Measurements from ENCODE around the gene CTNNA3. TPM values are rescaled to one million over a fixed set of nuclear protein-coding genes. Genes with fewer than 3 reads are reported as not detected.

CTNNA3 gene
- total RNA-seq, 1 donor from 2014 or later, result not detected

DNA sequence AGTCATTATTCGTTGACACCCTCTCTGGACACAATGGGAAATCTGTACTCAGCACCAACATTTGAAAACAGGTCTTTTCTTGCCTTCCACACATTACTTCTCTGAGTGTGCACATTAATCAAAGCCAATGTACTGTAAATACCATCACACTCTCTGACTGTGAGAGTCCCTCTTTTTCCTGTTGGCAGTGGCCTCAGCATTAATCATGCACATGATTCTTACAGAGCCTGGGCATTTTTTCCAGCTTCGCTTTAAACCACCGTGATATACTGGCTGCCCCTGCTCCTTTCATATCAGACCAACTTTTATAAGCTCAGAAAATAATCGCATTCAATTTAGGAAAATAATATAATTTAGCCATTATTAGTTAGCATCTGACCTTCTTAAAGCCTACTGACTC is 1689.6 kb downstream of the CTNNA3 start:
- H3K27me3 Mint-ChIP-seq (ENCODE audit: low read depth), result no peaks in the 10 kb centered on the region
- H3K4me3 Mint-ChIP-seq (ENCODE audit: low read depth), result no peak overlapping the region
- H3K27ac Mint-ChIP-seq, result no peak overlapping the region
- peaks cover 3% of the 10 kb centered on the region for H3K9me3 Mint-ChIP-seq
- intact Hi-C loops (cut with micrococcal nuclease), result no loop called here
- H3K36me3 Mint-ChIP-seq (ENCODE audit: low read depth), result no peaks in the 10 kb centered on the region
- H3K4me1 Mint-ChIP-seq (ENCODE audit: low read depth), result no peaks in the 10 kb centered on the region
- no peak for DNase-seq (ENCODE audit: low spot score)

DNA sequence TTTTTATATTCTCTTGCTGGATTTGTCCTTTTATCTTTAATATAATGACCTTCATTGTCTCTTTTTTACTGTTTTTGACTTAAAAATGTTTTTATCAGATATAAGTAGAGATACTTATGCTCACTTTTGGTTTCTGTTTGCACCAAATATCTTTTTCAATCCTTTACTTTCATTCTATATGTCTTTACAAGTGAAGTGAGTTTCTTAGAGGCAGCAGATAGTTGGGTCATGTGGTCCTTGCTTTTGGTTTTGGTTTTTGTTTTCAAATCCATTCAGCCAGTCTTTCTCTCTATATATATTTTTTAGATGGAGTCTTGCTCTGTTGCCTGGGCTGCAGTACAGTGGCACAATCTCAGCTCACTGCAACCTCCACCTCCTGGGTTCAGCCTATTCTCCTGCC is 1702.5 kb downstream of the CTNNA3 start:
- Mint-ChIP-seq H3K4me3 (ENCODE audit: low read depth) (no peak overlapping the region), H3K9me3 (peaks cover 29% of the 10 kb centered on the region), H3K27me3 (ENCODE audit: low read depth) (no peaks in the 10 kb centered on the region), H3K4me1 (ENCODE audit: low read depth) (no peaks in the 10 kb centered on the region), H3K36me3 (ENCODE audit: low read depth) (no peaks in the 10 kb centered on the region), H3K27ac (no peak overlapping the region)
- no peak for DNase-seq (ENCODE audit: low spot score)
- intact Hi-C loops (cut with micrococcal nuclease), result no loop called here

DNA sequence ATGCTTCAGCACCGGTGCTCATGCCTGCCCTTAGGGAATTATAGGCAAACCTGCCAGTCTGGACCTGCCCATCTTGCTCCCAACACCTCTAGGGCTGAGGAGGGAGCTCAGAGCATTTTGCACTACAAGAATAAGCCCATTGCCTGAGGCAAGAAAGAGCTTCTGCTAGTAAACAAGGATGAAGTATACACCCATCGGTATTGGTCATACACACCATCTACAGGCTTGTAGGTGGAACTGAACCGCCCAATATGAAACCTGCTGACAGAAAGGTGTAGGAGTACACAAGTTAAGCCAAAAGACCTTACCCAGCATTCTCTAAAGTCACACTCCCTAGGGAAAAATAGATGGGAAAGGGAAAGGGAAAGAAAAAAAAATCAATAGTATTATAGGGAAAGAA is 1727.1 kb downstream of the CTNNA3 start:
- H3K27ac Mint-ChIP-seq, result no peak overlapping the region
- no peaks in the 10 kb centered on the region for H3K27me3 Mint-ChIP-seq (ENCODE audit: low read depth)
- intact Hi-C loops (cut with micrococcal nuclease), result no loop called here

DNA sequence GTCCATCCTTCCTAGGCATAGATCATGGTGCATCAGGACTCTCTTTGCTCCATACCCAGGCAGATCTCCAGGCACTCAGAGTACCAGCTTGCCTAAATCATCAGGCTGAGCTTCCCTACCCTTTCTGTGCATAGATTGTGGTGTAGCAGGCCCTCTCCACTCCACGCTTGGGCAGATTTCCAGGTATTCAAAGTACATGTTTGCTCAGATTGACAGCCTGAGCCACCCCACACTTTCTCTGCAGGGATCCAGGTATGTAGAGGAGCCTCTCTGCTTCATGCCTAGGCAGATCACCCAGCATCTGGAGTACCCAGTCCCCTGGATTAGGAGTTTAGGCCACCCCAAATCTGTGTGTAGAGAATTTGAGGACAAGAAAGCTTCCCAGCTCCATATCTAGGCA is 1727.6 kb downstream of the CTNNA3 start:
- intact Hi-C loops (cut with micrococcal nuclease), result no loop called here
- Mint-ChIP-seq H3K27me3 (ENCODE audit: low read depth) (no peaks in the 10 kb centered on the region), H3K9me3 (peaks cover 19% of the 10 kb centered on the region), H3K36me3 (ENCODE audit: low read depth) (no peaks in the 10 kb centered on the region), H3K4me1 (ENCODE audit: low read depth) (no peaks in the 10 kb centered on the region), H3K27ac (no peak overlapping the region), H3K4me3 (ENCODE audit: low read depth) (no peak overlapping the region)
- no peak for DNase-seq (ENCODE audit: low spot score)

More for the DNA sequence above, 1727.1 kb downstream of the CTNNA3 start:
- peaks cover 21% of the 10 kb centered on the region for H3K9me3 Mint-ChIP-seq
- H3K4me3 Mint-ChIP-seq (ENCODE audit: low read depth), result no peak overlapping the region
- DNase-seq (ENCODE audit: low spot score), result no peak
- no peaks in the 10 kb centered on the region for H3K4me1 Mint-ChIP-seq (ENCODE audit: low read depth)
- no peaks in the 10 kb centered on the region for H3K36me3 Mint-ChIP-seq (ENCODE audit: low read depth)

DNA sequence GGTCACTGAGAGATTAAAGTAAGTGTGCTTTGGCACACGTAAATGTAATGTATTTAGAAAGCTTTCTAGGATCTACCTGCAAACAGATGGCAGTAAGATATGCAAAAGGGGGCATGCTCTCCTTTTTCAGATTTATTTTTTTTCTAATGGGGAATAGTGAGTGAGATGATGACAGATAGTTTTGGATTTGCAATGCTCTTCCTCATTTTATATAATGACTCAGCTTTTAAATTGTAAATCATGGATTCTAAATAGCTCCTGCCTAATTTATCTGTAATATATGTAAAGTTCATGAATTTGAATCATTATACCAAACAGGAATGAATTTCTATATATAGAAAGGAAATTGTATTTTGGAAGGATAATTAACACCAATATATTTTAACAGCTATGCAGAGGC is 1731.8 kb downstream of the CTNNA3 start:
- H3K27me3 Mint-ChIP-seq (ENCODE audit: low read depth), result no peaks in the 10 kb centered on the region
- peaks cover 22% of the 10 kb centered on the region for H3K9me3 Mint-ChIP-seq

DNA sequence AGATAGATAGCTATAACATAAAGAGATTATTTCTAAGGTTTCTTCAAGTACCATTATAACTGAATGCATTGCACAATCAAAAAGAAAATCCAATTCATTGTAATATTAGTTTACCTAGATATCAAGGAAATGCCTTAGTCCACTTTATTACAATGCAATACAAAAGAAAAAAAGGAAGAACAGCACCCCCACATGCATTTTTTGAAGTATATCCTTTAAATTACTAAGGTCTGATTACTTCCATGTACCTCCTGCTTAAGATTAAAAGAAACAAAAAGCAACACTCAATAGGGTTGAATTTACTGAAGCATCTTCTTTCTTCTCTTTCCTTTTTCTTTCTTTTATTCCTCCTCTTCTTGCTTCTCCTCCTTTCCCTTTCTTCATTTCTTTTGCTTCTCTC is 1743.9 kb downstream of the CTNNA3 start:
- Mint-ChIP-seq H3K4me3 (ENCODE audit: low read depth) (no peak overlapping the region), H3K4me1 (ENCODE audit: low read depth) (no peaks in the 10 kb centered on the region), H3K36me3 (ENCODE audit: low read depth) (no peaks in the 10 kb centered on the region), H3K9me3 (peaks cover 19% of the 10 kb centered on the region), H3K27ac (no peak overlapping the region), H3K27me3 (ENCODE audit: low read depth) (no peaks in the 10 kb centered on the region)
- DNase-seq (ENCODE audit: low spot score), result no peak
- intact Hi-C loops (cut with micrococcal nuclease), result no loop called here

More for the DNA sequence above, 1731.8 kb downstream of the CTNNA3 start:
- intact Hi-C loops (cut with micrococcal nuclease), result no loop called here
- Mint-ChIP-seq H3K4me1 (ENCODE audit: low read depth) (no peaks in the 10 kb centered on the region), H3K36me3 (ENCODE audit: low read depth) (no peaks in the 10 kb centered on the region), H3K4me3 (ENCODE audit: low read depth) (no peak overlapping the region), H3K27ac (no peak overlapping the region)
- DNase-seq (ENCODE audit: low spot score), result no peak

DNA sequence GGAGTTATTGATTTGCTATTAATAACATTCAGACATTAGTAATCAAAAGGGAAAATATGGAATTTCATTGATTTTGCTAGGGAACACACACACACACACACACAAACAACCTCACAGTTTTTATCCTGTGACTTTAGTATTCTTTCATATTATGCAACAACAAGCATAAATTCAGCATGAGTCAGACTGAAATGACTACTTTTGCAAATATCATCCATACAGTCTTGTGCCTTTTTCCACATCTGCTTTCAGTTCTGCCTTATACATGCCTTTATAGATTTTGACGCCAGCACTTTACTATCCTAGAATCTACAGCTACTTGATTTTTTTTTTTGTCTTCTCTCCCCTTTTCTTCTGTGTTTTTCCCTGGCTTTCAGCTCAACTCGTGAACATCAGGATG is 1745.9 kb downstream of the CTNNA3 start:
- no peaks in the 10 kb centered on the region for H3K36me3 Mint-ChIP-seq (ENCODE audit: low read depth)
- DNase-seq (ENCODE audit: low spot score), result no peak
- intact Hi-C loops (cut with micrococcal nuclease), result no loop called here
- H3K4me1 Mint-ChIP-seq (ENCODE audit: low read depth), result no peaks in the 10 kb centered on the region
- H3K27me3 Mint-ChIP-seq (ENCODE audit: low read depth), result no peaks in the 10 kb centered on the region
- H3K4me3 Mint-ChIP-seq (ENCODE audit: low read depth), result no peak overlapping the region
- H3K9me3 Mint-ChIP-seq, result peaks cover 8% of the 10 kb centered on the region
- no peak overlapping the region for H3K27ac Mint-ChIP-seq

DNA sequence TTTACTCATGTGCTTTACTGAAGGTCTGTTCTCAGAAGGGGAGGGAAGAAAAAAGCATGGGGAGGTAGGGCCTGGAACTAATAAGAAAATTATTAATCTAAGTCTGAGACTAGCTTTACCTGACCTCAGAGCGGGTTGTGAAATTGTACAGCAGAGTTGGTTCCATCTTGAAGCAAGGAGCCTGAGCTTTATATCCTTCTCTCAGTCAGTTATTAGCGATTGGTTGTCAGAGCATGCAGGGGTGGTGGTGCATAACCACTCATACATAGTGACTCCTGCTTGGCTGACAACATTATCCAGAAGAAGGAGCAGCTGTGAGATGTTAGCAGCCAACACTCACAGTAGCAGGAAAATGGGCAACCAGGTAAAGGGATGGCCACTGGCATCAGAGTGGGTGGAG is 1746.5 kb downstream of the CTNNA3 start:
- no peaks in the 10 kb centered on the region for H3K4me1 Mint-ChIP-seq (ENCODE audit: low read depth)
- no peak overlapping the region for H3K4me3 Mint-ChIP-seq (ENCODE audit: low read depth)
- intact Hi-C loops (cut with micrococcal nuclease), result no loop called here
- no peak overlapping the region for H3K27ac Mint-ChIP-seq
- H3K27me3 Mint-ChIP-seq (ENCODE audit: low read depth), result no peaks in the 10 kb centered on the region
- no peaks in the 10 kb centered on the region for H3K36me3 Mint-ChIP-seq (ENCODE audit: low read depth)
- H3K9me3 Mint-ChIP-seq, result peaks cover 5% of the 10 kb centered on the region
- no peak for DNase-seq (ENCODE audit: low spot score)

DNA sequence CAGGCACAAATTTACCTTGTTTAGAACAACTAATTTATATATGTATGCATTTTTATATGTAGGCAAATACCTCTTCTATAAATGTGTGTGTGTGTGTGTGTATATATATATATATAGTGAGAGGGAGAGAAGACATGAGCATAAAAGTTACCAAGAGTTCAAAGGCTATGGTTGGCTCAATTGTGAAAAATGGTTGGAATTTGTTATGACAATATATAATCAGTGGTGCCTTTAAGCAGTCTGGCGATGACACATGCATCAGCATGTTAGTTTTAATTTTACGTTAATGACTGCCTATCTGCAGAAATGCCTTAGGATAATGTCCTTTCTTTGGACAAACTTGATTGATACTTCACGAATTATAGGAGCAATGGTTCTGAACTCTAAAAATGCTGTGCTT is 1750.9 kb downstream of the CTNNA3 start:
- intact Hi-C loops (cut with micrococcal nuclease), result no loop called here
- Mint-ChIP-seq H3K4me1 (ENCODE audit: low read depth) (no peaks in the 10 kb centered on the region), H3K36me3 (ENCODE audit: low read depth) (no peaks in the 10 kb centered on the region), H3K9me3 (no peaks in the 10 kb centered on the region), H3K27ac (no peak overlapping the region), H3K27me3 (ENCODE audit: low read depth) (no peaks in the 10 kb centered on the region), H3K4me3 (ENCODE audit: low read depth) (no peak overlapping the region)
- DNase-seq (ENCODE audit: low spot score), result no peak

DNA sequence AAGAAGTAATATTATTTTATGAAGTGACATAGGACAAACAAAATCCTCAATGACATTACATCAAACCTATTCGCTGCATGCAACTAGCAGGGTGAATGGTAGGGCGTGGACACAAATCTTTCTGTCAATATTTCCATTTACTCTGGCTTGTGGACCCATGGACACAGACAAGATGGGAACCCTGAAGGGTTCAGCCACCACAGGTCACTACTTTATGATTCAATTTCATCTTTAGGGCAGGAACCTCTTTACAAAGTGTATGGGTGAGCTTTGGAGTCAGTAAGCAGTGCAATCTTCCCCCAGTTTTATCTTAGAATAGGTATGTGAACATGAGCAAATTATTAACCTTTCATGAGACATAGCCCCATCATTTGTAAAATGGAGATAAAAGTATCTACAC is 1752.5 kb downstream of the CTNNA3 start:
- H3K27me3 Mint-ChIP-seq (ENCODE audit: low read depth), result no peaks in the 10 kb centered on the region
- no peaks in the 10 kb centered on the region for H3K9me3 Mint-ChIP-seq
- no peaks in the 10 kb centered on the region for H3K4me1 Mint-ChIP-seq (ENCODE audit: low read depth)
- no peak overlapping the region for H3K27ac Mint-ChIP-seq
- H3K36me3 Mint-ChIP-seq (ENCODE audit: low read depth), result no peaks in the 10 kb centered on the region
- no peak for DNase-seq (ENCODE audit: low spot score)
- H3K4me3 Mint-ChIP-seq (ENCODE audit: low read depth), result no peak overlapping the region
- intact Hi-C loops (cut with micrococcal nuclease), result no loop called here

DNA sequence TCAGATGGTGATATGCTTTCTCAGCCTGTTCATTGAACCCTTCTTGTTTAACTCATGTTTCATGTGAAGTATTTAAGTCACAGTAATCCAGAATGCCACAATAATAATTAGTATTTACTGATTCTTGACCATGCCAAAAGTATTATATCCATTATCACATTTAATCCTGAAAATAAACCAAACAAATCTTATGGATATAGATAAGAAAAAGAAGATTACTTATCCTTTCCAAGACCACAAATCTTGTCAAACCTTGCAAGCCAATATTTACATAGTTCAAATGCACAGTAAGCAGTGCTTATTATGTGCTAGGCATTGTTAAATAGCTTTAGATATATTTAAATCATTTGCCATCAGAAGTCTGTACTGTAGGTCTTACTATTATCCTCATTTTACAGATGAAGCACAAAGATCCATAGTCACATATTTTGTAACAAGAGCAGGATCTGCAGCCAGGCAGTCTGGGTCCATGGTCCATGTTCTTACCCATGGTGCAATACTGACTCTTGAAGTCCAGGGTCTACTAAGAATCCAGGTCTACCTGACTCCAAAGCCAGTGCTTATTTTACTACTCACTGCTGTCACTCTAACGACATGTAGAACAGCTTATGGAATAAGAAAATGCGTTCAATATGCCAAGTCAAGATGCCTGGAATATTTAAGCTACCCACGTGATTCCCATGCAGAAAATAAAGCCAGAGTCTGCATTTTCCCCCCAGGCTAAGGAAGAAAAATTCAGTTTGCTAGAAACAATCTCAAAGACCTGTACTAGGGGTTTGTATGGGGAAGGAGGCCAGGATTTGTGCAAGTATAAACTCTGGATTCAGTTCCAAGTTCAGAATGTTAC is 1755.0 kb downstream of the CTNNA3 start:
- intact Hi-C loops (cut with micrococcal nuclease), result no loop called here
- Mint-ChIP-seq H3K9me3 (no peaks in the 10 kb centered on the region), H3K27ac (no peak overlapping the region), H3K4me3 (ENCODE audit: low read depth) (no peak overlapping the region), H3K4me1 (ENCODE audit: low read depth) (no peaks in the 10 kb centered on the region), H3K27me3 (ENCODE audit: low read depth) (no peaks in the 10 kb centered on the region), H3K36me3 (ENCODE audit: low read depth) (no peaks in the 10 kb centered on the region)
- no peak for DNase-seq (ENCODE audit: low spot score)

DNA sequence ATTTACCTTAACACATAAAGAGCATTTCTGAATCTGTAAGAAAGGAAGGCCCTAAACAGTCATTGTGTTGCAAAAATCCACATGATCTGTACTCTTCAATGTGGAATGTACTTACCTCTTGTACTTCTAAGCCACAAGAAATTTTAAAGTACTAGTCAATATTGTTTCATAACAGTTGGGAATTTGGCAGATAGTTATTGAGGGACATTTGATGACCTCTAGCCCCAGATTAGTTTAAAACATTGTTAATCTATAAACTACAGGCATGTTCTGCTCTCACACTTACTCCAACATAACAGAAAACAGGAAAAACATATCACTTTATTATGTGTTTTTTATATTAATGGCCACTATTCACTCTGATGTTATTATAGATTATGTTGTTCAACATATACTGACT is 1755.9 kb downstream of the CTNNA3 start:
- no peaks in the 10 kb centered on the region for H3K36me3 Mint-ChIP-seq (ENCODE audit: low read depth)
- H3K4me3 Mint-ChIP-seq (ENCODE audit: low read depth), result no peak overlapping the region
- no peaks in the 10 kb centered on the region for H3K4me1 Mint-ChIP-seq (ENCODE audit: low read depth)
- H3K27ac Mint-ChIP-seq, result no peak overlapping the region
- no peaks in the 10 kb centered on the region for H3K9me3 Mint-ChIP-seq
- no peaks in the 10 kb centered on the region for H3K27me3 Mint-ChIP-seq (ENCODE audit: low read depth)
- no peak for DNase-seq (ENCODE audit: low spot score)
- intact Hi-C loops (cut with micrococcal nuclease), result no loop called here

DNA sequence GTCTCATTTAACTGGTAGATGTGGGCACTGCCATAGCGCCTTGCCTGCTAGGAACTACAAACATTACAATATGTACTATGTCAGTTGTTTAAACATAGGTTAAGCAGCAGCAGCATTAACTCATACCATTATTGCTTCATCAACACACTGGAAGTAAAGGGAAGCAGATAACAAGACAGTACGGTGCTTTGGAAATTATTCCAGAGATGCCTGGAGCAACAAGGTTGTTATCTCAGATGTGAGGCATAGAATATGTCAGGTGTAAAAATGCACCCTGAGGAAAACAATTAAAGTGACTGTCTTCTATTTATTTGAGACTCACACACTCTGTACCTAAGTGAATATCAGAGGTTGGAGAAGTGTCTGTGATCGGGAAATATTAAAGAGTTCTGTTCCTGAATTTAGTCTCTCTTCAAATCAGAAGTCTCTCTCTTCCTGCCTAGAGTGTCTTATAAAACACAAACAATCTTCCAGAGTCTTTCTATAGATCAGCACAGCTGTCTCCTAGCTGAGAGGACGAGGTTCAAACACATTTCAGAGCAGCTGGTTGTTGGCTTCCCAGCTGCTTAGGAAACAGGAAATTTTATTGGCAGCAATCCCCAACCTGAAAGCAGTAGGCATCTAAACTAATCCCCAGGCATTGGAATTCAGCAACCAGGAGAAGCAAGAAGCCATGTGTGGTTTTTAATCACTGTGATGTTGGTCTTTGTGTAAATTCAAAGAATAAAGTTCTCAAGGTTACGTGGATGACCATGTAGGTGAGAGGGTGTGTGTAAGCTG is 1764.5 kb downstream of the CTNNA3 start:
- Mint-ChIP-seq H3K4me1 (ENCODE audit: low read depth) (no peaks in the 10 kb centered on the region), H3K4me3 (ENCODE audit: low read depth) (no peak overlapping the region), H3K27me3 (ENCODE audit: low read depth) (no peaks in the 10 kb centered on the region), H3K36me3 (ENCODE audit: low read depth) (no peaks in the 10 kb centered on the region), H3K9me3 (peaks cover 4% of the 10 kb centered on the region), H3K27ac (no peak overlapping the region)
- no peak for DNase-seq (ENCODE audit: low spot score)
- intact Hi-C loops (cut with micrococcal nuclease), result no loop called here
